Central memory CD8-positive, alpha-beta T cell (primary cell): Measurements from ENCODE around the gene BTNL8.
A peak's percentile ranks its signal among the peaks of the same experiment; 100 is the strongest.

Source experiments
- ATAC-seq: fragments of 150-1000 bp; cut with Tn5 transposase; replicated peaks from 2 replicates; pipeline ENCODE4 v1.10.0; 2022; ENCODE audit warnings: mild to moderate bottlenecking, moderate FRiP score, moderate number of reproducible peaks; ENCODE audit not compliant: poor library complexity, severe bottlenecking; ENCODE audit errors: extremely low read depth
- DNase-seq, 2 donors: peaks; one replicate each; pipeline ENCODE4 v3.0.0; 2021; ENCODE audit warnings: low spot score in 2 of 2
- H3K27ac Mint-ChIP-seq: one replicate; pipeline ENCODE4 v1.8.0; 2022; ENCODE audit warnings: low read depth, mild to moderate bottlenecking, moderate library complexity, mixed read lengths
- H3K27me3 Mint-ChIP-seq: one replicate; pipeline ENCODE4 v1.8.0; 2022; ENCODE audit warnings: mixed read lengths
- H3K36me3 Mint-ChIP-seq: one replicate; pipeline ENCODE4 v1.8.0; 2022; ENCODE audit warnings: mild to moderate bottlenecking, moderate library complexity, mixed read lengths; ENCODE audit not compliant: insufficient read depth
- H3K4me1 Mint-ChIP-seq: one replicate; pipeline ENCODE4 v1.8.0; 2022; ENCODE audit warnings: mixed read lengths
- H3K4me3 Mint-ChIP-seq: one replicate; pipeline ENCODE4 v1.8.0; 2022; ENCODE audit warnings: mild to moderate bottlenecking, moderate library complexity, mixed read lengths
- H3K9me3 Mint-ChIP-seq: one replicate; pipeline ENCODE4 v1.8.0; 2022; ENCODE audit warnings: mixed read lengths

Gene BTNL8

GRCh38 chr5:180898621-180899246 is at the start of gene BTNL8:
Gene BTNL8, plus strand, starts transcription at chr5:180899159. Its CDS starts 152 bp downstream, at chr5:180899311.
- DNase-seq = no peak
- no peak within 1 kb of the TSS for H3K4me3 Mint-ChIP-seq
- no peaks in the 10 kb centered on the region for H3K36me3 Mint-ChIP-seq
- no peak for ATAC-seq
- H3K27ac Mint-ChIP-seq = no peak within 1 kb of the TSS
- H3K9me3 Mint-ChIP-seq = no peaks in the 10 kb centered on the region
- no peaks in the 10 kb centered on the region for H3K4me1 Mint-ChIP-seq
- H3K27me3 Mint-ChIP-seq = peaks cover 3% of the 10 kb centered on the region

- DNase-seq (no peak), ATAC-seq (no peak)
- Mint-ChIP-seq H3K4me3 (no peak overlapping the region), H3K27ac (no peak overlapping the region), H3K4me1 (peaks cover 15% of the 10 kb centered on the region), H3K9me3 (peaks cover 9% of the 10 kb centered on the region), H3K36me3 (peaks cover 13% of the 10 kb centered on the region), H3K27me3 (no peaks in the 10 kb centered on the region)
These were observed 49.1 kb upstream of the BTNL8 start for GRCh38 chr5:180849827-180850226.

GRCh38 chr5:180850434-180851078 is 48.4 kb upstream of the BTNL8 start:
- Mint-ChIP-seq H3K27ac (no peak overlapping the region), H3K9me3 (peaks cover 9% of the 10 kb centered on the region), H3K4me3 (no peak overlapping the region), H3K36me3 (peaks cover 14% of the 10 kb centered on the region), H3K27me3 (no peaks in the 10 kb centered on the region), H3K4me1 (peaks cover 19% of the 10 kb centered on the region)
- DNase-seq (no peak), ATAC-seq (no peak)

GRCh38 chr5:180852495-180852894 is 46.5 kb upstream of the BTNL8 start:
- Mint-ChIP-seq H3K27me3 (no peaks in the 10 kb centered on the region), H3K4me1 (peaks cover 31% of the 10 kb centered on the region), H3K27ac (no peak overlapping the region), H3K9me3 (peaks cover 9% of the 10 kb centered on the region), H3K4me3 (no peak overlapping the region), H3K36me3 (peaks cover 24% of the 10 kb centered on the region)
- DNase-seq = no peak
- ATAC-seq = no peak

- no peak overlapping the region for H3K27ac Mint-ChIP-seq
- ATAC-seq = no peak
- H3K9me3 Mint-ChIP-seq = peaks cover 9% of the 10 kb centered on the region
- no peaks in the 10 kb centered on the region for H3K27me3 Mint-ChIP-seq
- H3K4me3 Mint-ChIP-seq = no peak overlapping the region
- H3K36me3 Mint-ChIP-seq = peaks cover 27% of the 10 kb centered on the region
- peaks cover 31% of the 10 kb centered on the region for H3K4me1 Mint-ChIP-seq
- DNase-seq = no peak
These were observed 45.7 kb upstream of the BTNL8 start for GRCh38 chr5:180853121-180853847.

- Mint-ChIP-seq H3K27ac (no peak overlapping the region), H3K9me3 (peaks cover 9% of the 10 kb centered on the region), H3K4me3 (no peak overlapping the region), H3K4me1 (peaks cover 36% of the 10 kb centered on the region), H3K27me3 (no peaks in the 10 kb centered on the region), H3K36me3 (peaks cover 32% of the 10 kb centered on the region)
- ATAC-seq (no peak), DNase-seq (no peak)
These were observed 45.1 kb upstream of the BTNL8 start for GRCh38 chr5:180853848-180854176.

- no peak for DNase-seq
- peak overlapping the region; percentile 33 for H3K27ac Mint-ChIP-seq
- peaks cover 32% of the 10 kb centered on the region for H3K36me3 Mint-ChIP-seq
- no peak overlapping the region for H3K4me3 Mint-ChIP-seq
- ATAC-seq = no peak
- H3K9me3 Mint-ChIP-seq = no peaks in the 10 kb centered on the region
- H3K4me1 Mint-ChIP-seq = peaks cover 52% of the 10 kb centered on the region
- no peaks in the 10 kb centered on the region for H3K27me3 Mint-ChIP-seq
These were observed 40.4 kb upstream of the BTNL8 start for GRCh38 chr5:180858586-180858985.

- Mint-ChIP-seq H3K4me3 (peak overlapping the region; percentile 86), H3K36me3 (peaks cover 30% of the 10 kb centered on the region), H3K4me1 (peaks cover 37% of the 10 kb centered on the region), H3K9me3 (no peaks in the 10 kb centered on the region), H3K27ac (peak overlapping the region; percentile 92), H3K27me3 (no peaks in the 10 kb centered on the region)
- DNase-seq (no peak), ATAC-seq (peak; percentile 80)
These were observed 38.6 kb upstream of the BTNL8 start for GRCh38 chr5:180860273-180860886.

GRCh38 chr5:180860887-180861822 is 37.8 kb upstream of the BTNL8 start, which contains the start of gene ZFP62:
Gene ZFP62, minus strand, starts transcription at chr5:180861276. Its CDS starts 57 bp downstream, at chr5:180861219.
- no peaks in the 10 kb centered on the region for H3K9me3 Mint-ChIP-seq
- H3K36me3 Mint-ChIP-seq = peaks cover 28% of the 10 kb centered on the region
- H3K27me3 Mint-ChIP-seq = peaks cover 7% of the 10 kb centered on the region
- DNase-seq = peak; percentile 80 to 86
- peak within 1 kb of the TSS; percentile 86 for H3K4me3 Mint-ChIP-seq
- H3K4me1 Mint-ChIP-seq = peaks cover 30% of the 10 kb centered on the region
- H3K27ac Mint-ChIP-seq = peak within 1 kb of the TSS; percentile 92
- ATAC-seq = peak; percentile 86

GRCh38 chr5:180862645-180863044 is 36.3 kb upstream of the BTNL8 start:
- Mint-ChIP-seq H3K4me3 (no peak overlapping the region), H3K27me3 (peaks cover 21% of the 10 kb centered on the region), H3K4me1 (peaks cover 24% of the 10 kb centered on the region), H3K36me3 (peaks cover 19% of the 10 kb centered on the region), H3K9me3 (no peaks in the 10 kb centered on the region), H3K27ac (no peak overlapping the region)
- no peak for DNase-seq
- ATAC-seq = no peak

- Mint-ChIP-seq H3K4me1 (no peaks in the 10 kb centered on the region), H3K36me3 (peaks cover 5% of the 10 kb centered on the region), H3K27me3 (peaks cover 29% of the 10 kb centered on the region), H3K4me3 (no peak overlapping the region), H3K9me3 (no peaks in the 10 kb centered on the region), H3K27ac (no peak overlapping the region)
- DNase-seq (no peak), ATAC-seq (no peak)
These were observed 32.8 kb upstream of the BTNL8 start for GRCh38 chr5:180865981-180866695.
